ENCODE measurements around the gene SLC4A1. TPM values are rescaled to one million over a fixed set of nuclear protein-coding genes. Genes with fewer than 3 reads are reported as not detected.

SLC4A1 gene
- total and polyA plus RNA-seq, 12 donors = 0.06 to 2.4 (median 0.52) TPM; not detected in 1

DNA sequence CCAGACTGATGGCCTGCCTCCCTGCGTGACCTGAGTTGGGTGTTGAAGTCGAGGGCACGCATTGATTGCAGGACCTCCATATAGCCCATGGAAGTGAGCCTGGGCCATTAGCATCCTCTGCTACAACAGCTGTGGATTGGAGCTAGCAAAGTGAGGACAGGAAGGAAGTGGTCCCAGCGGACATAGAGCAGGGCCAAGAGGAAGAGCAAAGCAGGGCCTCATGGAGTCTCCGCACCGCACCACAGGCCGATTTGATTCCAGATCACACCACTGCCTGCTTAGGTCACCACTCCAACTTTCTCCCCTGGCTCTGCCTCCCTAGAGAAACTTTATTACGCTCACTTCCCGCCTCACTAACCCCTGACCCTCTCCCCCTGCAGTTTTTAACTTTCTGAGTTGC is 37.8 kb downstream of the SLC4A1 start:
- DNase-seq (peak in 1 of 2 donors; percentile 38), ATAC-seq (peak in 7 of 8 donors; percentile 21 to 76 (median 62))
- H3K27ac ChIP-seq = peak overlapping the region in 3 of 10 donors; percentile 5 to 31 (median 9)
- intact Hi-C loops (cut with DNase I) = loop anchor here in 2 of 10 donors (5.0 kb wide), 1 partner anchor 47 kb away; no protein-coding TSS in a partner anchor
- H3K4me3 ChIP-seq = no peak overlapping the region
- 49 to 52% methylated on average over 9 of the region's 9 CpGs for WGBS, 2 donors
- peaks cover 0 to 18% (median 6%) of the 10 kb centered on the region in 9 donors for H3K4me1 ChIP-seq
- TF ChIP-seq, protein P1, sequence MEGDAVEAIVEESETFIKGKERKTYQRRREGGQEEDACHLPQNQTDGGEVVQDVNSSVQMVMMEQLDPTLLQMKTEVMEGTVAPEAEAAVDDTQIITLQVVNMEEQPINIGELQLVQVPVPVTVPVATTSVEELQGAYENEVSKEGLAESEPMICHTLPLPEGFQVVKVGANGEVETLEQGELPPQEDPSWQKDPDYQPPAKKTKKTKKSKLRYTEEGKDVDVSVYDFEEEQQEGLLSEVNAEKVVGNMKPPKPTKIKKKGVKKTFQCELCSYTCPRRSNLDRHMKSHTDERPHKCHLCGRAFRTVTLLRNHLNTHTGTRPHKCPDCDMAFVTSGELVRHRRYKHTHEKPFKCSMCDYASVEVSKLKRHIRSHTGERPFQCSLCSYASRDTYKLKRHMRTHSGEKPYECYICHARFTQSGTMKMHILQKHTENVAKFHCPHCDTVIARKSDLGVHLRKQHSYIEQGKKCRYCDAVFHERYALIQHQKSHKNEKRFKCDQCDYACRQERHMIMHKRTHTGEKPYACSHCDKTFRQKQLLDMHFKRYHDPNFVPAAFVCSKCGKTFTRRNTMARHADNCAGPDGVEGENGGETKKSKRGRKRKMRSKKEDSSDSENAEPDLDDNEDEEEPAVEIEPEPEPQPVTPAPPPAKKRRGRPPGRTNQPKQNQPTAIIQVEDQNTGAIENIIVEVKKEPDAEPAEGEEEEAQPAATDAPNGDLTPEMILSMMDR (IDR thresholded peaks at IDR 0.05) = no peak
- H3K9me3 ChIP-seq = no peaks in the 10 kb centered on the region
- H3K27me3 ChIP-seq = no peaks in the 10 kb centered on the region
- no peaks in the 10 kb centered on the region for H3K36me3 ChIP-seq

DNA sequence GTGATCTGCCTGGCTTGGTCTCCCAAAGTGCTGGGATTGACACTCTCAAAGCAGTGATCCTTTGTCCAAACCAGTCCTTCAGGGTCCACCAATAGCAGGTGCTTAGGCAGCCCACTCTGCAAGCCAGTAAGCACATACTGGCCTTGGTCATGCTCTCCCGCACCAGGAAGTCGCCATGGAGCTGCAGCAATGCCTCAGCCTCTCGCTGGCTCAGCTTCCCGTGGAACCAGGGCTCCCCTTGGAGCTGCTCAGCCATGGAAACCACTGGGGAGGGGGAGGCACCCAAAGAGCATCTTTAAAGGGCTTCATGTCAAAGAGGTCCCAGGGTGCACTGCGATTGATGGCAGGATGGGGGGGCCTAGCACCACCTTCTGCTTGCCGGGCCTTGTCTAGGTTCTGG is 38.8 kb downstream of the SLC4A1 start:
- no peak for ATAC-seq
- intact Hi-C loops (cut with DNase I) = loop anchor here in 2 of 10 donors (5.0 to 10.0 kb wide), 2 partner anchors 46 to 78 kb away; partner anchors contain the start of gene RUNDC3A (in 1 of the 2)
- WGBS, 2 donors = 89 to 92% methylated on average over 6 of the region's 6 CpGs
- Histone ChIP-seq H3K4me1 (peaks cover 0 to 21% (median 2%) of the 10 kb centered on the region in 9 donors), H3K9me3 (no peaks in the 10 kb centered on the region), H3K36me3 (no peaks in the 10 kb centered on the region), H3K4me3 (no peak overlapping the region), H3K27me3 (no peaks in the 10 kb centered on the region), H3K27ac (no peak overlapping the region)
- TF ChIP-seq, protein P1 (IDR thresholded peaks at IDR 0.05) = no peak
- DNase-seq = no peak

DNA sequence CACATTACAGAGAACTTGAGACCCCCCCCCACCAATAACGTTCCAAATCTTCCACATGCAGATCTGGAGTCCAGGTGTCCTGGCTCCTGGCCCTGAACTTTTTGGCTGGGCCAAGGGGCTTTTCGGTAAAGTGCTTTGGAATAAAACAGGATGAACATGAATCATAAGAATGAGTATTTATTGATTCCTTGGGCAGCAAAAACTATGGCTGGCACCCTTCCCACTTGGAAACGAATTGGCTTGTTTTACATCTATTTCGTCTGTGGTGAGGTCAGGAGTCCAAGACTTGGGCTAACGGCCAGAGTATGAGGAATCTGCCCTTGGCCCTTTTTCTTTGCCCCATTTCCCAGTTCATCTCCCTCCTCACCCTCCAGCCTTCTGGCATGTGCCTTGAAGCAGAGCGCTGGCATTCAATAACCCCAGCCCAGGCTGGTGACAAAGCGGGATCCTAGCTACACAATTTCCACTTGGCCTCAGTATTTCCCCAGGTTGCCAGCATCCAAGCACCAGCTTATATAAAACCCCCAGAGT is 44.3 kb downstream of the SLC4A1 start:
- H3K27me3 ChIP-seq = no peaks in the 10 kb centered on the region
- 43 to 59% methylated on average over 7 of the region's 7 CpGs for WGBS, 2 donors
- no peak overlapping the region for H3K4me3 ChIP-seq
- H3K27ac ChIP-seq = peak overlapping the region in 9 of 10 donors; percentile 98 to 100 (median 100)
- DNase-seq (peak in 1 of 2 donors; percentile 45), ATAC-seq (no peak)
- TF ChIP-seq, protein P1 (IDR thresholded peaks at IDR 0.05) = no peak
- no peaks in the 10 kb centered on the region for H3K36me3 ChIP-seq
- intact Hi-C loops (cut with DNase I) = loop anchor here in 3 of 10 donors (5.0 to 10.0 kb wide), 3 partner anchors 51 to 99 kb away; partner anchors contain the start of gene SLC25A39 (in 1 of the 3)
- peaks cover 6 to 29% (median 26%) of the 10 kb centered on the region in 9 donors for H3K4me1 ChIP-seq
- no peaks in the 10 kb centered on the region for H3K9me3 ChIP-seq

DNA sequence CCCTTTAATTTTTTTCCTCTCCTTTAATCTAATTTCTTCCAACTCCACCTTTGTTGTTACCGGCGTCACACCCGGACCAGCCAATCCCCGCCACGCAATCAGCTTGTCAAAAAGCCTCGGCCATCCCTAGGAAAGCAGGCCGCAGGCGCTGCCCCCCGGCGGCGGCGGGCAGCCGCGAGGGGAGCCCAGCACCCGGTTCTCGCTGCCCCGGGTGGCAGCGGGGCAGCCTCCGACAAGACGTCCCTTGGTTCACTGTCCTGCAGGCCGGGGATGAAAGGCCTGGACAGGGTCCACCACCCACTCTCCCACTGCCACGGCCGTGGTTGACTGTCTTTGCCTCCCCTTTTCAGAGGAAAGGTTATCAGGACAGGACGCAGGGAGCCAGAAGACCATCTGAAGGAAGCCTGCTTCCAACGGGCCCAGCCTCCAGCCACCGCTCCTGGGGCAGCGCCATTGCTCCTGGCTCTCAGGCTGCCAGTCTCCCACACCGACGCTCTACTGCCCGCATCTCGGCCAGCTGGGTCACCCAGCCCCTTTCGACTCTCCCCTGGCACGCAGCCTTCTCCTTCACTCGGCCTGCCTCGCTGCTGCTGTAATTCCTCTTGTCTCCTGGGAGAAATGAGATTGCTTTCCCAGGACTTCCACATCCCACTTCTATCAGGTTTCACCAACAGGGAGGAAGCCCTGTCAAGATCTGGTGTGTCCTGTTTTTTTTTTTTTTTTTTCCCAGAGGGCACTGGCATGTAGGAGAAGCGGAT is 45.6 kb downstream of the SLC4A1 start:
- TF ChIP-seq, protein P1 (IDR thresholded peaks at IDR 0.05) = peak in 6 of 9 donors; percentile 11 to 55 (median 34)
- 1% methylated on average over 36 of the region's 36 CpGs for WGBS, 2 donors
- peak; percentile 81 to 86 for DNase-seq
- ATAC-seq = peak; percentile 25 to 67 (median 54)
- Histone ChIP-seq H3K27me3 (no peaks in the 10 kb centered on the region), H3K36me3 (peaks cover 0 to 2% (median 0%) of the 10 kb centered on the region in 9 donors), H3K4me3 (peak overlapping the region; percentile 47 to 98 (median 92)), H3K4me1 (peaks cover 10 to 39% (median 35%) of the 10 kb centered on the region in 9 donors), H3K27ac (peak overlapping the region; percentile 98 to 100 (median 100)), H3K9me3 (no peaks in the 10 kb centered on the region)
- intact Hi-C loops (cut with DNase I) = loop anchor here in 4 of 10 donors (1.0 to 10.0 kb wide), 4 partner anchors 53 to 103 kb away; partner anchors contain the start of gene SLC25A39 (in 1 of the 4)

Data from heart right ventricle (tissue), 16 donors.